22Rv1 (cell line): ENCODE measurements around the gene SCUBE1.

Source experiments
- ZFX ChIP-seq: fragments of 450-650 bp; IDR thresholded peaks from 2 replicates; pipeline ENCODE4 v1.6.1; 2017; ENCODE audit warnings: antibody characterized with exemption, borderline replicate concordance
- TF ChIP-seq, protein P1 (sequence below): fragments of 450-650 bp; IDR thresholded peaks from 2 replicates; pipeline ENCODE4 v1.5.1; 2017; ENCODE audit warnings: mild to moderate bottlenecking

DNA sequence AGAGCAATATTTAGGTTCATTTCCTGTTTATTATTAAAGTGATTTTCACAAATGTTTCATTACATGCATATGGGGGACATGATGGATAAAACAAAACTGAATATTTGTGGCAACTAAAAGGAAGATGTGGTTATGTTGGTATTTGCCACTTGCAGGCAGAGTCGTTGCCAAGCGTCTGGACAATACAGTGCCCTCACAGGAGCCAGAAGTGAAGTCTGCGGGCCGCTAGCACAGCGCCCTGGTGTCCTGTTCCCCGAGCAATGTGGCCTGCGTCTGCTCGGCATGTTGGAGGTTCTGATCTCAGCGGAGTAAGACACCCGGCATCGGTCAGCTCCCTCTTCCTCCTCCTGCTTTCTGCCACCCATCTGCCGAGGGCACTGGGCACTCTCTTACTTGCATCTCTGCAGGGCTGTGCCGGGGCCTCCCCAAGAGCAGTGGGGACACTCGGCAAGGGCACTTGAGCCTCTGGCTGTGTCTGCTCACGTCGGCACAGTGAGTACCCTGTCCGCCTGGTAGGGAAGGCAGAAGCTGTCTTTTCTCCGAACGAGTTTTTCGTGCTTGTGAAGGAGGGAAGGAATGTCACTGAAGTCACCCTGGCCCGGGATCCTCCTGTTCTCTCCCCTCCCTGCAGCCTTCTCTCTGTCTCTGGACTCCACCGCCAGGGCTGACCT lies 145.8 kb downstream of the SCUBE1 start:
- TF ChIP-seq, protein P1, sequence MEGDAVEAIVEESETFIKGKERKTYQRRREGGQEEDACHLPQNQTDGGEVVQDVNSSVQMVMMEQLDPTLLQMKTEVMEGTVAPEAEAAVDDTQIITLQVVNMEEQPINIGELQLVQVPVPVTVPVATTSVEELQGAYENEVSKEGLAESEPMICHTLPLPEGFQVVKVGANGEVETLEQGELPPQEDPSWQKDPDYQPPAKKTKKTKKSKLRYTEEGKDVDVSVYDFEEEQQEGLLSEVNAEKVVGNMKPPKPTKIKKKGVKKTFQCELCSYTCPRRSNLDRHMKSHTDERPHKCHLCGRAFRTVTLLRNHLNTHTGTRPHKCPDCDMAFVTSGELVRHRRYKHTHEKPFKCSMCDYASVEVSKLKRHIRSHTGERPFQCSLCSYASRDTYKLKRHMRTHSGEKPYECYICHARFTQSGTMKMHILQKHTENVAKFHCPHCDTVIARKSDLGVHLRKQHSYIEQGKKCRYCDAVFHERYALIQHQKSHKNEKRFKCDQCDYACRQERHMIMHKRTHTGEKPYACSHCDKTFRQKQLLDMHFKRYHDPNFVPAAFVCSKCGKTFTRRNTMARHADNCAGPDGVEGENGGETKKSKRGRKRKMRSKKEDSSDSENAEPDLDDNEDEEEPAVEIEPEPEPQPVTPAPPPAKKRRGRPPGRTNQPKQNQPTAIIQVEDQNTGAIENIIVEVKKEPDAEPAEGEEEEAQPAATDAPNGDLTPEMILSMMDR, result no peak
- no peak for TF ChIP-seq ZFX
